ENCODE results near the gene GEMIN7. TPM values are rescaled to one million over a fixed set of nuclear protein-coding genes. Genes with fewer than 3 reads are reported as not detected.
A peak's percentile ranks its signal among the peaks of the same experiment; 100 is the strongest.

GEMIN7 gene
- total RNA-seq, 1 experiment from 2014 or later = 46.0 TPM

DNA sequence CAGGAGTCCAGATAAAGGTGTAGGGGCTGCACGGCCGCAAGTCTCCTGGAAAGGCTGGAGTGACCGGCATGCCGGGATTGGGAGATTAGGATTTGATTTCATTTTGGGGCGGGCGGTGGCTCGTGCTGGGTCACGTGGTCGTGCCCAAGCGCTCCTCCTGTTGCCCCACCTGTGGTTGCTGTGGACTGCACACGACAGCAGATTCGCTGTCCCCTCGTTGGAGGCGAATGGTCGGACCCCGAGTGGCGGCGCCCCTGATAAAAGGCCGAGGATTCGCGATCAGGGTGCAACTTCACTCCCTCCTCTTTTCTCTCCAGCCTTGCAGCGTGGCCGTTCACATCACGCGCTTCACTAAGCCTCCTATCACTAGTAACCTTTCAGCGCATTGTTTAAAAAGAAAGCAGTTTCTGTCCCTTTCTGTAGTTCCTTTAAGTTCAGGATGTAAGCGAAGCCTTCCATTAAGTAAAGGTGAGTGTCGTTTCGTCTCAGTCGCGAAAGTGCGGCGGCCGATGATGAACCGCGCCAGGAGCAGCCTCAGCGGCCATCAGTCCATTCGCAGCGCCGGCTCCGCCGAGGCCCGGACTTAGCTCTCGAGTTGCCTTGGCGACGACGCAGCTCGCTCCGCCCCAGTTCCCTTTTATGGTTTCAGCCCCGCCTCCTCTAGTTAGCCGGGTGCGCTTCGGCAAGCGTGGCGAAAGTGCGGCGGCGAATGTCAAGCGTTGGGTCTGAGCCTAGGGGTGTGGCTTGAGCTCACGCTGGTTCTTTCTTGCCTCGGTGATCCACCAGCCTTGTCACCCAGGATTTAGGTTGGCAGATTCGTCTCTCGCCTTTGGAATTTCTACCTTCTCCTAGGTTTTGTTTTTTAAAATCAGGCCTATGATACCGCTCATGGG, 12.2 kb downstream of the GEMIN7 start:
- no peak overlapping the region for H4K91ac ChIP-seq (ENCODE audit: insufficient read length, low read depth, low read length)
- H3K9ac ChIP-seq (ENCODE audit: extremely low read depth, insufficient read length, low read length) = peak overlapping the region; percentile 77
- H3K23me2 ChIP-seq (ENCODE audit: insufficient read length, low read depth, low read length, poor library complexity, severe bottlenecking) = peaks cover 9% of the 10 kb centered on the region
- H3K4me1 Mint-ChIP-seq = peaks cover 38% of the 10 kb centered on the region in 2 experiments
- no peak overlapping the region for H3K56ac ChIP-seq (ENCODE audit: insufficient read length, low read depth, low read length)
- H2AK5ac ChIP-seq (ENCODE audit: insufficient read length, low read length) = no peak overlapping the region
- WGBS (ENCODE audit: extremely low coverage, insufficient read length, low lambda C conversion rate) = no CpG with 5 or more reads among the region's 64 CpGs
- DNase-seq = peak; percentile 99
- peaks cover under 1% of the 10 kb centered on the region for H3K79me1 ChIP-seq (ENCODE audit: insufficient read depth, low read depth, low read length, poor library complexity, severe bottlenecking)
- H3K9me3 Mint-ChIP-seq = no peaks in the 10 kb centered on the region; a peak in 1 of 5 replicates
- peak overlapping the region; percentile 53 for H3K27ac ChIP-seq (ENCODE audit: insufficient read length, low read depth, low read length)
- peaks cover 18 to 53% (median 33%) of the 10 kb centered on the region in 3 experiments; a peak in 6 of 7 replicates for H3K36me3 Mint-ChIP-seq (ENCODE audit: insufficient read depth in 1 of 3, low read depth in 3 of 3)
- no peaks in the 10 kb centered on the region for H3K9me3 ChIP-seq (ENCODE audit: control insufficient read depth, low read depth, low read length)
- H4K8ac ChIP-seq (replicated peaks; ENCODE audit: insufficient read length, low read depth, low read length) = no peak overlapping the region
- peaks cover 25% of the 10 kb centered on the region; the same call in 1 of the 2 replicates for H3K79me2 ChIP-seq (ENCODE audit: insufficient read depth, low read length)
- peak overlapping the region; percentile 59; the same call in 1 of the 2 replicates for H3K14ac ChIP-seq (ENCODE audit: insufficient read depth, low read length)
- H2AFZ ChIP-seq (ENCODE audit: low read length) = no peak overlapping the region
- H2BK5ac ChIP-seq (ENCODE audit: insufficient read length, low read length) = no peak overlapping the region
- H3K27me3 Mint-ChIP-seq (ENCODE audit: low read depth) = no peaks in the 10 kb centered on the region; the same call in 1 of the 2 replicates
- peak overlapping the region; percentile 95 for H3K4me2 ChIP-seq (ENCODE audit: insufficient read depth, insufficient read length, low read length)
- no peaks in the 10 kb centered on the region for H3K27me3 ChIP-seq (ENCODE audit: insufficient read depth, low read length)
- no peak overlapping the region for H3K4ac ChIP-seq (ENCODE audit: low read depth, low read length)
- no peak overlapping the region for H2BK120ac ChIP-seq (ENCODE audit: low read depth, low read length, poor library complexity, severe bottlenecking)
- TF ChIP-seq, protein P1, sequence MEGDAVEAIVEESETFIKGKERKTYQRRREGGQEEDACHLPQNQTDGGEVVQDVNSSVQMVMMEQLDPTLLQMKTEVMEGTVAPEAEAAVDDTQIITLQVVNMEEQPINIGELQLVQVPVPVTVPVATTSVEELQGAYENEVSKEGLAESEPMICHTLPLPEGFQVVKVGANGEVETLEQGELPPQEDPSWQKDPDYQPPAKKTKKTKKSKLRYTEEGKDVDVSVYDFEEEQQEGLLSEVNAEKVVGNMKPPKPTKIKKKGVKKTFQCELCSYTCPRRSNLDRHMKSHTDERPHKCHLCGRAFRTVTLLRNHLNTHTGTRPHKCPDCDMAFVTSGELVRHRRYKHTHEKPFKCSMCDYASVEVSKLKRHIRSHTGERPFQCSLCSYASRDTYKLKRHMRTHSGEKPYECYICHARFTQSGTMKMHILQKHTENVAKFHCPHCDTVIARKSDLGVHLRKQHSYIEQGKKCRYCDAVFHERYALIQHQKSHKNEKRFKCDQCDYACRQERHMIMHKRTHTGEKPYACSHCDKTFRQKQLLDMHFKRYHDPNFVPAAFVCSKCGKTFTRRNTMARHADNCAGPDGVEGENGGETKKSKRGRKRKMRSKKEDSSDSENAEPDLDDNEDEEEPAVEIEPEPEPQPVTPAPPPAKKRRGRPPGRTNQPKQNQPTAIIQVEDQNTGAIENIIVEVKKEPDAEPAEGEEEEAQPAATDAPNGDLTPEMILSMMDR (conservative IDR thresholded peaks at IDR 0.05) = no peak
- no peak overlapping the region for H2BK15ac ChIP-seq (ENCODE audit: low read depth, low read length)
- peak overlapping the region; percentile 99 to 100 (median 100) for H3K27ac Mint-ChIP-seq
- no peak overlapping the region for H2BK12ac ChIP-seq (ENCODE audit: insufficient read length, low read depth, low read length)
- peak overlapping the region; percentile 87 to 90 for H3K4me3 Mint-ChIP-seq
- no peak overlapping the region for H3T11ph ChIP-seq (ENCODE audit: low read length)
- H3K23ac ChIP-seq (ENCODE audit: insufficient read length, low read depth, low read length) = no peak overlapping the region
- no peak overlapping the region for H4K5ac ChIP-seq (ENCODE audit: insufficient read length, low read depth, low read length)
- H2BK20ac ChIP-seq (ENCODE audit: low read depth, low read length, poor library complexity, severe bottlenecking) = no peak overlapping the region
- no peaks in the 10 kb centered on the region; the same call in 1 of the 2 replicates for H3K4me1 ChIP-seq (ENCODE audit: insufficient read depth, low read length)
- H4K20me1 ChIP-seq (ENCODE audit: control insufficient read depth, insufficient read depth, insufficient read length) = no peaks in the 10 kb centered on the region
- peak overlapping the region; percentile 54 for H3K18ac ChIP-seq (ENCODE audit: insufficient read length, low read depth, low read length)

Measured in H9 (cell line).